RWPE2 (cell line): ENCODE data around the gene INKA2.

Source experiments
- ATAC-seq: fragments of 200-7000 bp; cut with Tn5 transposase; 3 replicates; pipeline ENCODE4 v1.9.1; 2021; ENCODE audit warnings: low read depth
- DNase-seq: peaks from one replicate; pipeline ENCODE4 v3.0.0-alpha.2; 2020; ENCODE audit warnings: low spot score
- H3K27ac ChIP-seq: fragments of 450-650 bp; 2 replicates; pipeline ENCODE4 v1.5.1; 2017; ENCODE audit warnings: mild to moderate bottlenecking; ENCODE audit not compliant: poor library complexity, severe bottlenecking
- H3K27me3 ChIP-seq: fragments of 250-450 bp; sonication (Bioruptor Pico); 2 replicates; pipeline ENCODE4 v1.5.1; 2021; ENCODE audit warnings: mild to moderate bottlenecking, moderate library complexity; ENCODE audit not compliant: insufficient read depth, poor library complexity, severe bottlenecking
- H3K36me3 ChIP-seq: fragments of 250-450 bp; sonication (Bioruptor Pico); 2 replicates; pipeline ENCODE4 v1.5.1; 2020; ENCODE audit warnings: low read depth, mild to moderate bottlenecking, moderate library complexity
- H3K4me1 ChIP-seq: fragments of 250-450 bp; sonication (Bioruptor Pico); 2 replicates; pipeline ENCODE4 v1.5.1; 2021; ENCODE audit warnings: mild to moderate bottlenecking, moderate library complexity; ENCODE audit not compliant: insufficient read depth, poor library complexity, severe bottlenecking
- H3K4me3 ChIP-seq: fragments of 250-450 bp; sonication (Bioruptor Pico); 2 replicates; pipeline ENCODE4 v1.5.1; 2021; ENCODE audit warnings: mild to moderate bottlenecking, moderate library complexity; ENCODE audit not compliant: severe bottlenecking
- H3K9me3 ChIP-seq: fragments of 250-450 bp; sonication (Bioruptor Pico); 2 replicates; pipeline ENCODE4 v1.5.1; 2021; ENCODE audit warnings: mild to moderate bottlenecking, moderate library complexity; ENCODE audit not compliant: severe bottlenecking
- CTCF ChIP-seq: fragments of 450-650 bp; IDR thresholded peaks from one replicate; pipeline ENCODE4 v1.5.1; 2017; ENCODE audit warnings: mild to moderate bottlenecking, moderate library complexity; ENCODE audit not compliant: poor library complexity, severe bottlenecking

The INKA2 gene

DNA sequence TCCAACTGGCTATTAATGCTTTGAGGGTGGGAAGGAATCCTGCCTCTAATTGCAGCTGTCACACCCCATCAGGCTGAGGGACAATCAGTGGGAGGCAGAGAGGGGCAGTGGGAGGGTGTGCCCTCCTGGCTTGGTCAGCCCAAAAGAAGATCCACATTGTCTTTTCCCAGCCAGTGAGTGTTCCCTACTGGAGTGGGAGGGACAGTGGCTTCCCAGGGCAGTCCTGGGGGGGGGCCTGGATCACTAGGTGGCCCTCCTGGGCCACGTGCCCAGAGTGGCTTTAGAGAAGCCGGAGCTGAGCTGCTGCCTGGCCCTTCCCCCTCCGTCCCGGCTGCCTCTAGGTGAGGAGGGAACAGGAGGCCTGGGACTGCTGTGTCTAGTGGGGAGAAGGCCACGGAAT is 14.0 kb downstream of the INKA2 start:
- H3K4me1 ChIP-seq: no peaks in the 10 kb centered on the region
- H3K9me3 ChIP-seq: no peaks in the 10 kb centered on the region
- no peaks in the 10 kb centered on the region for H3K36me3 ChIP-seq
- H3K4me3 ChIP-seq: no peak overlapping the region
- ATAC-seq (no peak), DNase-seq (no peak)
- H3K27ac ChIP-seq: no peak overlapping the region
- H3K27me3 ChIP-seq: no peaks in the 10 kb centered on the region
- TF ChIP-seq CTCF: no peak

GRCh38 chr1:111723871-111724270 is 15.3 kb downstream of the INKA2 start:
- no peak for DNase-seq
- Histone ChIP-seq H3K36me3 (no peaks in the 10 kb centered on the region), H3K27me3 (no peaks in the 10 kb centered on the region), H3K4me1 (no peaks in the 10 kb centered on the region), H3K27ac (no peak overlapping the region), H3K9me3 (no peaks in the 10 kb centered on the region), H3K4me3 (no peak overlapping the region)
- no peak for ATAC-seq
- TF ChIP-seq CTCF: no peak

DNA sequence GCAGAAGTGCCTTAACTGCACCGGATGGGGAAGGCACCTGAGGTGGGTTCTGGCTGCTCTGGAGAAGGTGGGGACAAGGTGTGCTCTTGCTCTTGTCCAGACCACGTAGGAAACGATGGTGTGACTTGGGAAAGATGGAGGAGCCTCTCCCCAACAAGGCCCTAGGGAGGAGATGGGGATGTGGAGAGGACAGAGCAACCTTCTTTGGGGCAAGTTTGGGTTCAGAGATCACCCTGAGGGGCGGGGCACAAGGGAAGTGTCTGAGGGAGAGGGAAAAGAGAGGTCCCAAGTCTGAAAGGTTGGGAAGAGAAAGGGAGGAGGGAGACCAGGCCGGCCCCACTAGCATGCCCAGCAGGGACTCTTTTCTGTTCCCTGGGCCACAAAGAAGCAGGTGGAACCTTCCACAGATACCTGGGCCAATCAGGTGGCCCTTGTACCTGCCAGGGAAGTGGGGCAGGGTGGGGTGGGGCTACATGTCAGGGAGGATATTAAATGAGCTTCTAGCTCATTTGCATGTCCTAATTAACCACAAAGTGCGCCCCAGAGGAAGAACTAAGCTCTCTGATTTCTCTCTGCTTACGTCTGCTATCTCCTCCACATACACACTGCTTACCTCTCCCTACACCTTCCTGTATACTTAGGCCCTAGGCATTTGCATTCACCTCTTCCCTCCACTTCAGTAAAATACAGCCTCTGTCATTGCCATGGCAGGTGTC is 15.9 kb downstream of the INKA2 start:
- H3K4me1 ChIP-seq: no peaks in the 10 kb centered on the region
- H3K36me3 ChIP-seq: no peaks in the 10 kb centered on the region
- H3K4me3 ChIP-seq: no peak overlapping the region
- H3K27me3 ChIP-seq: no peaks in the 10 kb centered on the region
- H3K27ac ChIP-seq: no peak overlapping the region
- ATAC-seq (no peak), DNase-seq (no peak)
- H3K9me3 ChIP-seq: no peaks in the 10 kb centered on the region
- no peak for TF ChIP-seq CTCF

GRCh38 chr1:111720977-111721786 is 18.0 kb downstream of the INKA2 start:
- Histone ChIP-seq H3K4me1 (no peaks in the 10 kb centered on the region), H3K36me3 (no peaks in the 10 kb centered on the region; the same call in 1 of the 2 replicates), H3K9me3 (no peaks in the 10 kb centered on the region), H3K4me3 (no peak overlapping the region), H3K27me3 (no peaks in the 10 kb centered on the region), H3K27ac (no peak overlapping the region)
- DNase-seq (no peak), ATAC-seq (0 out of 3 replicates have a peak, but pooled peaks have one; percentile 6)
- TF ChIP-seq CTCF: no peak
